Measurements from ENCODE around the gene DENND11. TPM values are rescaled to one million over a fixed set of nuclear protein-coding genes. Genes with fewer than 3 reads are reported as not detected.

DENND11 gene
- total and polyA plus RNA-seq, 9 of the 15 experiments (the other 6 are each of a cell fraction or from before 2014, with no cell fraction given): 0.07 to 1.1 (median 0.36) TPM

- TF ChIP-seq REST (IDR thresholded peaks at IDR 0.05; ENCODE audit: borderline replicate concordance) (peak; percentile 37; the same call in 1 of the 2 replicates), REST (CRISPR knock-in tag; IDR thresholded peaks at IDR 0.05; ENCODE audit: low read depth) (no peak)
Observed at GRCh38 chr7:141674702-141675101, 27.3 kb downstream of the DENND11 start (continued).
